ENCODE measurements around the gene VAT1L. TPM values are rescaled to one million over a fixed set of nuclear protein-coding genes. Genes with fewer than 3 reads are reported as not detected.
A peak's percentile ranks its signal among the peaks of the same experiment; 100 is the strongest.
"Not testable (repeated sequence)": the region's sequence is repeated elsewhere in the genome, so short reads cannot be mapped to it uniquely, and the experiment has no call there.

The VAT1L gene
- total RNA-seq, 1 donor from 2014 or later = 0.65 TPM

GRCh38 chr16:77951788-77952187 is 163.4 kb downstream of the VAT1L start:
- no peak for DNase-seq (ENCODE audit: low spot score)

- DNase-seq (ENCODE audit: low spot score) = no peak
These were observed 166.8 kb downstream of the VAT1L start for GRCh38 chr16:77955127-77955526.

DNA sequence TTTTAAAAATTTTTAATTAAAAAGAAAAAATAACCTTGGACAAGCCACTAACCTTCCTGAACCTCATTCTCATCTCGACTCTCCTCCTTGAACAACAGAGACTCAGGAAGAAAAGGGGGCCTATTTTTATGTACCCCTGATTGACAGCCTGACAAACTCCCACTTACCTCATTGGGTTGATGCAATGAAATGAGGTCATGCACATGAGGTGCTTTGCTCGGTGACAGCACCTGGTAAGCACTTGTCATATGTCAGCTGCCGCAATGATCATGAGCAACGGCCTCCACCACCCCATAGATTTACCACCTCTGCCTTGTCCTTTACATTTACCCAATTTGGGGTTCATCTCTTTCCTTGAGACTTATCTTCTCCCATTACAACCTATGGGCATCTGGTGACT is 167.9 kb downstream of the VAT1L start:
- no peak for DNase-seq (ENCODE audit: low spot score)

GRCh38 chr16:77960766-77961165 is 172.4 kb downstream of the VAT1L start:
- DNase-seq (ENCODE audit: low spot score) = no peak

DNA sequence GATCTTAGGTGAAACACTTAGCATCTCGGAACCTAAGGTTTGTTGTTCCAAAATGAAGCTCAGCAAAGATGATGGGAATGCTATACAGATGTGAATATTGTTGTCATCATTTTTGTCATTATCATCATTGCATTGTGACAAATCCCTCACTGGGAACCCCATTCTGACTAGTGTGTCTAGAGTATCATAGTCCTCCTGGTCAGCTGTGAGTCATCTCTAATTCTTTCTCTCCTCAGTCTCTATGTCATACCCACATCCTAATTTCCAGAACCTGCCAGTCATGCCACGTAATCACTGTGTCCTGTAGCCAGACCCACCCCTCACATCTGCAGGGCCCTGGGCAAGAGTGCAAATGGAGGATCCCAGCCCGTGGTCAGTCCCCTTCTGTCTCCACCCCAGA is 173.4 kb downstream of the VAT1L start:
- DNase-seq (ENCODE audit: low spot score) = no peak

DNA sequence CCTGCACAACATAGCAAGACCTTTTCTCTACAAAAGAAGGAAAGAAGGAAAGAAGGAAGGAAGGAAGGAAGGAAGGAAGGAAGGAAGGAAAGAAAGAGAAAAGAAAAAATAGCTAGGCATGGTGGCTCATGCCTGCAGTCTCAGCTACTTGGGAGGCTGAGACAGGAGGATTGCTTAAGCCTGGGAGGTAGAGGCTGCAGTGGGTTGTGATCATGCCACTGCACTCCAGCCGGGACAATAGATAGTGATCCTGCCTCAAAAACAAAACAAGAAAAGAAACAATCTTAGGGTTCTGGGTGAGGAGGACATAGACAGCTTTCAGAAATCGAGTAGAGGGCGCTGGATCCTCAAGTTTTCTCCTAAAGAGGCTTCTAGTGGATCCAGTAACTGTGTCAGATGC is 174.3 kb downstream of the VAT1L start:
- DNase-seq (ENCODE audit: low spot score) = no peak

DNA sequence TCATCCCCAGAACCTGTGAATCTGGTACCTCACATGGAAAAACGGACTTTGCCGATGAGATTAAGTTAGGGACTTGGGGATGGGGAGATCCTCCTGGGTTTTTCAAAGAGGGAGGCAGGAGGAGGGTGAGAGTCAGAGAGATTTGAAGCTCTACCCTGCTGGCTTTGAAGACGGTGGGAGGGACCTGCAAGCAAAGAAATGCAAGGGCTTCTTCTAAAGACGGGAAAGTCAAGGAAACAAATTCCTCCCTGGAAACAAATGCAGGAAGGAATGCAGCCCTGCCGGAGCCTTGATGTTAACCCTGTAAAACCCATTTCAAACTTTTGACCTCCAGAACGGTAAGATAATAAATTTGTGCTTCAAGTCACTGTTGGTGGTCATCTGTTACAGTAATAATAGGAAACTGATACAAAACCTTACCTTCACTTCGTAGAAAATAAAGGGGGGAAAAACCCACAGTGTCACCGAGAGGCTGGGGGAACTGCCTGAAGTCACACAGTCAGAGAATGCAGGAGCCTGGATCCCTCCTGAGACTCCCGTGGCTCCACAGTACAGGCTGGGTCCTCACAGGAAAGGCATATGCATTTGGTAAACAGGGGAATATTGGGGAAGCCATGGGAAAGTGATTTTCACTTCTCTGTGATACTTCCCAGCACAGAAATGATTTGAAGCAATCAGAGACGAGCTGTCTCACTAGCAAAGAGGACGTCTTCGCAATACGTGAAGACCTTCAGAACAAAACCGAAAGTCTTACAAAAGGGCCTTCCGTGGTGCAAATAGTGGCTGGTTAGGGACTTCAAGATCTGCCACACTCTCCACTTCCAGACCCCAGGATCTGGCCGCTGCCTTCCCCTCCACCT is 175.1 kb downstream of the VAT1L start:
- DNase-seq (ENCODE audit: low spot score) = no peak

DNA sequence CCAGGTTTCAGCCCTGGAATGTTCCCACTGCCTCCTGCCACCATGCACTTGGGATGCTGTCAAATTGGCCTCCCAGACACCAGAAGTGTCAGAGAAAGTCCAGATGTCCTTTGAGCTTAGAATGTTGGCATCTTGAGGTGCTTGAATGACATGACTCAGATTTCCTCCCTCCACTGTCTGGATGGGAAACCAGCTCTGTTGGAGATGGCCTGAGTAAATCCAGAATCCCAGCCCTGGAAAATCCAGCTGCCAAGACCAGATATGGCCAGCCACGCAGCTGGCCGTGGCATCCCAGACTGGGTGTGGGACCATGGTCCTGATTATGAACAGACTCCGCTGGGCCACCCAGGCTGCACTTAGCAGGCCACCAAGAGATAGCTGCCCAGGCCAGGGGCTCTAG is 177.0 kb downstream of the VAT1L start:
- DNase-seq (ENCODE audit: low spot score) = no peak

- DNase-seq (ENCODE audit: low spot score) = no peak
These were observed 178.9 kb downstream of the VAT1L start for GRCh38 chr16:77967054-77967904.

DNA sequence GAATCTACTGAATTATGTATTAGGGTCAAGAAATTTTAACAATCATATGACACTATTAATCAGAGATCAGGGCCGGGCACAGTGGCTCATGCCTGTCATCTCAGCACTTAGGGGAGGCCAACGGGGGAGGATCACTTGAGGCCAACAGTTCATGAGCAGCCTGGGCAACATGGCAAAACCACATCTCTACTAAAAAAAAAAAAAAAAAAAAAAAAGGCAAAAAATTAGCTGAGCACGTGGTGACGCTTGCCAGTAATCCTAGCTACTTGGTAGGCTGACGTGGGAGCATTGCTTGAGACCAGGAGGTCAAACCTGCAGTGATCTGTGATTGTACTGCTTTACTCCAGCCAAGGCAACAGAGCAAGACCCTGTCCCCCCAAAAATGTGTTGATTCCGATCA is 181.5 kb downstream of the VAT1L start:
- no peak for DNase-seq (ENCODE audit: low spot score)

DNA sequence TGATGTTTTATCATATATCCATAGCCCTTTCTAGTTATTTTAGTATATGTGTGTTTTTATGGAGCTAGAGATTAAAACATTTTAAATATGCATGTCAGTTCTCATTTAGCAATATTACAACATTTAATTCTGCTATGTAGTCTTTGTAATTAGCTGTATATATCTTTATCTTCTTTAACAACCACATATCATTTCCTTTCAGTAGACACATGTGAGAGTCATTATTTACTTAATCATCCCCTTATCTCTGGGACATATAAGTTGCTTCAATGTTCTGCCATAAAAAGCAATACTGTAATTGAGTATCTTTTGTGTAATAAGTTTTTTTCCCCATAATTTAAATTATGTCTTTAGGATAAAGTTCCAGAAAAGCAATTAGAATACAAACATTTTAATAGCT is 182.0 kb downstream of the VAT1L start:
- no peak for DNase-seq (ENCODE audit: low spot score)

- DNase-seq (ENCODE audit: low spot score) = peak; percentile 83
These were observed 183.1 kb downstream of the VAT1L start for GRCh38 chr16:77971306-77972061.

DNA sequence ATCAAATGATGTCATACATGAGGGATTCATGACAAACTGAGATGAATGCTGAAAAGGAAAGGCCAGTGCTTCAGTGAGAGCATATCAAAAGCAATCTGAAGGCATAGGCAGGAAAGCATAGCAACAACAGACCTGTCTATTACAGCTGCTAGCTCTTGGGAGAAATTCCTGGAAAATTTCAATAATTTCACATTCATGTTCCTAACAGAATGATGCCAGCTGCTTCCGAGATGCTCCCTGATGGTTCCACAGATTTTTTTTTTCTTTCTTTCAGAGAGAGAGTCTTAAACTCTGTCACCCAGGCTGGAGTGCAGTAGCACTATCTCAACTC is 183.7 kb downstream of the VAT1L start:
- DNase-seq (ENCODE audit: low spot score) = no peak

DNA sequence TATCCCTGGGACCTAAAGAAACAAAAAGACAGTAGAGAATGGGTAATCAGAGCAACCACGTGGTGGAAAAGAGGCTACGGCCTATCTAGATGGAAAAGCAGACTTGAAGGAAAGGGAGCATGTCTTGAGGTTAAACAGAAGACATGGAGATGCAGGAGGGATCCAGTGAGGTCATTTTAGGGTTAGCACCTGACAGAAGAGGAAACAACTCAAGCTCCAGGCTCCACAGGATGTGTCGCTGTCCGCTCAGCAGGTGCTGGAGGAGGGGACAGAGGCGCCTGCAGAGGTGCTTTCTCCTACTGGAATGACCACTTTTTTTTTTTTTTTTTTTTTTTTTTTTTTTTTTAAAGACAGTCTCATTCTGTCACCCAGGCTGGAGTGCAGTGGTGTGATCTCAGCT is 186.5 kb downstream of the VAT1L start:
- no peak for DNase-seq (ENCODE audit: low spot score)

GRCh38 chr16:77975942-77976341 is 187.6 kb downstream of the VAT1L start:
- no peak for DNase-seq (ENCODE audit: low spot score)

- no peak for DNase-seq (ENCODE audit: low spot score)
These were observed 189.0 kb downstream of the VAT1L start for GRCh38 chr16:77977339-77977738.

GRCh38 chr16:77985111-77985510 is 196.7 kb downstream of the VAT1L start:
- no peak for DNase-seq (ENCODE audit: low spot score)

DNA sequence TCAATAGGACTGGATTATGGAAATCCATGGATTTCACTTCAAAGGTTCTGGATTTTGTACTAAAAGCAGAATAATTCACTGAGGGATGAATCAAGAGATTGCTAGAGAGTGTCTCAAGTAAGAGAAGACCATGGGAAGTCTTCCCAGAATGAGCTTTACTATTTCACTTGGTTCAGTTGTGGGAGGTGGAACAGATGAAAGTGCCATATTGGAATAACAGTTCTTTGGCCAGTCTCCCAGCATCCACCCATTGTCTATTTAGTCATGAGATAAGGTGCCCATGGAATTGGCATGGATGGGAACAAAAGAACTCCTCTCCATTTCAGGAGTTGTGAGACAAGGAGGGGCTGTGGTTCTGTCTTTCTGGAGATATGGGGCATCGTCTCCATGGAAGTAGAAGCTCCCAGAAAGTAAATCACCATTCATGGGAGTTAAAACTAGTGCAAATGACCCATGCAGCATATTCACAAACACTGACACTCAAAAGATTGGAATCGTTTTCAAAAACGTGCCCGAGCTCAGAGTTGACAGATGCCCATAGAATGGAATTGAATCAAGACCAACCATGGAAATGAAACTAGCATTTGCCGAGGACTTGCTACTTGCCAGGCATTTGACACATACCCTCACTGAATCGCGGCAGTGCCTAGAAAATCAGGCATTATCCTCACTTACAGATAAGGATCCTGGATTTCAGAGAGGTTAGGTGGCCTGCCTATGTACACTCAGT is 197.8 kb downstream of the VAT1L start:
- no peak for DNase-seq (ENCODE audit: low spot score)

DNA sequence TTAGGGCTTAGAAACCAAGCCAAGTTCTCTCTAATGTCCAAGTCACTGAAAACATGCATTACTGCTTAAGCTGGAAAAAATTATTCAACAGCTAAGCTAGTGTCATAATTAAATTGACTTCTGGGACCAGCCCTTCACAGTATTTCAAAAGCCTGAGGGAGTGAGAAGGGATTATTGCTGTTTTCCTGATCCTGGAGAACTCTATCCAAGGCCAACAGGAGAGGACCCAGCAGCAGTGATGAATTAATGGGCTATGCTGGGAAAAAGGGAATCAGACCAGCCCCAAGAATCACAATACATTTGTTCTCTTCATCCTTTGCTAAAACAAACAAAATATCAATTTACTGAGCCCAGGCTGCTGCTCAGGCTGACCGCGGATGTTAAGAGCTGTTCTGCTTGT is 199.4 kb downstream of the VAT1L start:
- no peak for DNase-seq (ENCODE audit: low spot score)

GRCh38 chr16:77989846-77990245 is 201.5 kb downstream of the VAT1L start:
- DNase-seq (ENCODE audit: low spot score) = no peak

DNA sequence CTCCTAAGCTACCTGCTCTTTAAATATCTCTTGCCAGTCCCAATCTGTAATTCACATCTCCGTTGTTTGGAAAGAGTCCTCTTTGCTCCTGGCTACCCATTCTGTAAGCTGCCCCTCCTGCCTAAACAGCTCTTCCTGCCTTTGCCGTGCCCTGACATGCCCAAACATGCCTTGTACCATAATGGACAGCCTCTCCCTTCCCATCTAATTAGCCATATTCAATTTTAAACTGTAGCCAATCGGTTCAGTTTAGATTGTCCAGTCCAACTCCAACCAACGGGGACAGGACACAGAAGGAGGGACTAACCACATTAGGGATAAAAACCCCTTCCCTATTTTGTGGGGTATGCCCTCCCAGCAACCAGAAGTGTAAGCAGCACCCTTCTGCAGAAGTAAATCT is 203.3 kb downstream of the VAT1L start:
- DNase-seq (ENCODE audit: low spot score) = no peak

GRCh38 chr16:77992381-77992780 is 204.0 kb downstream of the VAT1L start:
- DNase-seq (ENCODE audit: low spot score) = not testable (repeated sequence)
